ENCODE results near the gene ERBIN.
"Not testable (repeated sequence)": the region's sequence is repeated elsewhere in the genome, so short reads cannot be mapped to it uniquely, and the experiment has no call there.

The ERBIN gene

DNA sequence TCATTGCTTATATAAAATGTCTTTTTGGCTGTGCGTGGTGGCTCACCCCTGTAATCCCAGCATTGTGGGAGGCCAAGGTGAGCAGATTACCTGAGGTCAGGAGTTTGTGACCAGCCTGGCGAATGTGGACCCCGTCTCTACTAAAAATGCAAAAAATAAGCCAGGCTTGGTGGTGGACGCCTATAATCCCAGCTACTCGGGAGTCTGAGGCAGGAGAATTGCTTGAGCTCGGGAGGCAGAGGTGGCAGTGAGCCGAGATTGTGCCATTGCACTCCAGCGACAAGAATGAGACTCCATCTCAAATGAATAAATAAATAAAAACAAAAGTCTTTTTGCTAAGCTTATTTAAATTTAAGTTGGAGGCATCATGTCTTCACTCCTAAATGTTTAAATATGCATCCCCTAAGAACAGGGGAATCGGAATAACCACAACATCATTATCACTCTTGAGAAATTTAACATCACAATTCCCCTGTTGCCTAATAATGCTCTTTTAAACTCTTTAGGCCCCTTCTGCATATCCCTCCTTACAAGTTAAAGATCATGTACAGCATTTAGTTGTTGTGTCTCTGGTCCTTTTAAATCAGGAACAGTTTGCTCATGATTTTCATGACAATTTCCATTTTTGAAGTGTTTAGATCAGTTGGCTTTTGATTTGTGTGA is 72.8 kb downstream of the ERBIN start:
- no peak for DNase-seq (ENCODE audit: low read depth in 2 of 2, low spot score in 1 of 2)

DNA sequence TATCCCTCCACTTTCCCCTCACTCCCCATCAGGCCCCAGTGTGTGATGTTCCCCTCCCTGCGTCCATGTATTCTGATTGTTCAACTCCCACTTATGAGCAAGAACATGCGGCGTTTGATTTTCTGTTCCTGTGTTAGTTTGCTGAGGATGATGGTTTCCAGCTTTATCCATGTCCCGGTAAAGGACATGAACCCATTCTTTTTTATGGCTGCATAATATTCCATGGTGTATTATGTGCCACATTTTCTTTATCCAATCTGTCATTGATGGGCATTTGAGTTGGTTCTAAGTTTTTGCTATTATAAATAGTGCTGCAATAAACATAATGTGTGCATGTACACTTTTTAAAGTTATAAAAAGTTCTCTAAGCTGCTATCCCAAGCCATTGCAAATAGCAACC is 75.6 kb downstream of the ERBIN start:
- DNase-seq (ENCODE audit: low read depth in 2 of 2, low spot score in 1 of 2): no peak

DNA sequence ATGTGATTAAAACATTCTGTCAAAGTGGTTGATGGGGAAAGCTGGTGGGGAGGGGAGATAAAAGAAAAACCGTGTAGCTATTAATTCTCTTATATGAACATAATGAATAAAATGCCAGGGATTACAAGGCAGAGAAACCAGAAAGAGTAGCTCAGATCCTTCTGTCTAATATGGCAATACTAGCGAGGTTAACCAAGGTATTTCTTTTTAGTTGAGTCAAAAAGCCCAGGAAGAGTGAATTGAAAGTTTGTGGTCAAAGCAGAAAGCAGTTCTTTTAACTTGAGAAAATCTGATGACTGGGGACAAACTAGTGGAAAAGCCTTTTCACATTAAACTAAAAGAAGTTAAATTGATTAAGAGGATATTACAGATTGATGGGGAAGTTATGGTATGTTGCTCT is 76.0 kb downstream of the ERBIN start:
- no peak for DNase-seq (ENCODE audit: low read depth in 2 of 2, low spot score in 1 of 2)

DNA sequence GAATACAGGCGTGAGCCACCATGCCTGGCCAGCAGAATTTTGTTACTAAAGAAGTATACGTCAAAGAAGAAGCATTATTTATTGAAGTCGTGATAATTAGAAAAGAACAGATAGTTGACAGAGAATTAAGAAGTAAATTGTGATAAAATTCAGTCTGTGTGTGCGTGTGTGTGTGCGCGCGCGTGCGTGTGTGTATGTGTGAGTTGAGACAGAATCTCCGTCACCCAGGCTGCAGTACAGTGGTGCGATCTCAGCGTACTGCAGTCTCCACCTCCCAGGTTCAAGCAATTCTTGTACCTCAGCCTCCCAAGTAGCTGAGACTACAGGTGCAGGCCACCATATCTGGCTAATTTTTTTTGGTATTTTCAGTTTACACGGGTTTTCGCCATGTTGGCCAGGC is 77.8 kb downstream of the ERBIN start:
- DNase-seq (ENCODE audit: low read depth in 2 of 2, low spot score in 1 of 2): no peak

DNA sequence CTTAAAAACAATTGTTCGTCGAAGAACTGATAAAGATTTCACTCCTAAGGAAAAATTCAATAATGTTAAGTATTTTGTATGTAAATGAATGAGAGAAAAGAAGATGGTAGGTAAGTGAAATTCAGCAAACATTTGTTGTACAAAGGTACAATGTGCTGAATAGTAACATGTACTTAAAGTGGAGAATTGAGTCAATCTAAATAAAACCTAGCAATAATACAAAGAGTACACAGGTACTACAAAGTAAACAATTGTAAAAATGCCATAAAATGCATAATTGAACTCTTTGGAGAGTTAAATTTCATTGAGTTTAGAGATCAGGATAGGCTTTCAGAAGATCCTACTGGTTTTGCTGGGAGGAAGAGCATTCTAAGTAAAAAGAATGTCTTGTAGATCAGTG is 82.9 kb downstream of the ERBIN start:
- no peak for DNase-seq (ENCODE audit: low read depth in 2 of 2, low spot score in 1 of 2)

DNA sequence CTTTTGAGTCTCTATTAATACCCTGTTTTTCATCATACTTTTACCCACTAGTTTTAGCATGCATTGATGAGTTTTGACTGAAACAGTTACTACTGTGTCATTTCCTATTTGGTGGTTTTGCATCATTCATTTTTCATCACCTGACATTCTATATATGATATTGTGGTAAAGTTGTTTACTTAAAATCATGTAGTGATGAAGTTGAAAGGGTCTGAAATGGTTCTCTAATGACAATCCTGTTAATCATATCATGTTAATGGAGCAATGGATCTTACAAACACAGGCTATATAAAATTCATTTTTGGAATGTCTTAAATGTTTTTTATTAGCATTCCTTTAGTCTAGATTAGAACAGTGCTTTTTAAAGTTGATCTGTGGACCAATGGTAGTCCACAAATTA is 84.1 kb downstream of the ERBIN start:
- no peak for DNase-seq (ENCODE audit: low read depth in 2 of 2, low spot score in 1 of 2)

DNA sequence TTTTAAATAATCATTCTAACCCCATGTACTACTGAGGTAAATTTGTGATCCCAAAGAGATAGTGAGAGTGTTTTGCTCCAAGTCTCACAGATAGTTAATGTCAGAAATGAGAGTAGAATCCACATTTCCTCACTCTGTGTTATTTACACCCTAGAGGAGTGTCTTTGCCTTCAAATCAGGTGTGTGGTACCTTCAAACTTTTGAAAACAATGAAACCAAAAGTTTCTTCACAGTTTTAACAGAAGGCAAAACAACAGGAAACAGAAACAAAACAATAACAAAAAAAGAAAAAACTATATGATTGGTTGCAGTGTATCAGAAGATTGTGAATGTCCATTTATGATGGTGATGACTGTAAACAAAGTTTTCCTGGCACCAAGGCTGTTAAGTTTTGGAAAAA is 85.9 kb downstream of the ERBIN start:
- DNase-seq (ENCODE audit: low read depth in 2 of 2, low spot score in 1 of 2): no peak

DNA sequence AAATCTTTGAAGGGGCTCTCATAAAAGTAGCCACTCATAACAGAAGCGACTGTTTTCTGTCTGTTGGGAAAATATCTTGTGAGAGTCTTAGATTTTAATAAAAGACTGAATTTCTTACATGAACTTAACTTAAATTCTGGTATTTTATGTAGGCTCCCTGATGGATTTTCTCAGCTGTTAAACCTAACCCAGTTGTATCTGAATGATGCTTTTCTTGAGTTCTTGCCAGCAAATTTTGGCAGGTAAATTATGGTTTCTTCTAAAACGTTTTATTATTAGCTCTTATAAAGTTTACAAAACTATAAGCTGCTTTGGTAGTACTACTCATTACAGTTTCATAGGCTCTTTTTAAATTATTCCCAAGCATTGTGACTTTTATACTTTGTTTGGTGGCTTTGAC is 87.0 kb downstream of the ERBIN start:
- DNase-seq (ENCODE audit: low read depth in 2 of 2, low spot score in 1 of 2): no peak

DNA sequence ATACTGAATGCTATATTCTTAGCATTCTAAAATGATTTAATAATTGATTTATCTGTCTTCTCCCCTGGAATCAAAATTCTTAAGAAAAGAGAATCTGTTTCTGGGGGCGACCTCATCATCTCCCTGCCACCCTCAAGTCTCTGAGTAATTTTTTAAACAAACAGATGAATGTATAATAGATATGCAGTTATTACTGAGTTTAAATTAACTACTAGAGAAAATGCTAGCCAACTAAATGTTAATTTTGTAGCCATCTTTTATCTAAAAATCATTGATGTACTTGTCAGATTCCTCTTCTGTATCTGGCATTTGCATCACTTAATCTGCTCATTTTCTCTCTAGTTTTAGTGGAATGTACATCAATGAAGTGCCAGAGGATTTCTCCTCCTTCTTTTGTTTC is 87.5 kb downstream of the ERBIN start:
- DNase-seq (ENCODE audit: low read depth in 2 of 2, low spot score in 1 of 2): no peak

DNA sequence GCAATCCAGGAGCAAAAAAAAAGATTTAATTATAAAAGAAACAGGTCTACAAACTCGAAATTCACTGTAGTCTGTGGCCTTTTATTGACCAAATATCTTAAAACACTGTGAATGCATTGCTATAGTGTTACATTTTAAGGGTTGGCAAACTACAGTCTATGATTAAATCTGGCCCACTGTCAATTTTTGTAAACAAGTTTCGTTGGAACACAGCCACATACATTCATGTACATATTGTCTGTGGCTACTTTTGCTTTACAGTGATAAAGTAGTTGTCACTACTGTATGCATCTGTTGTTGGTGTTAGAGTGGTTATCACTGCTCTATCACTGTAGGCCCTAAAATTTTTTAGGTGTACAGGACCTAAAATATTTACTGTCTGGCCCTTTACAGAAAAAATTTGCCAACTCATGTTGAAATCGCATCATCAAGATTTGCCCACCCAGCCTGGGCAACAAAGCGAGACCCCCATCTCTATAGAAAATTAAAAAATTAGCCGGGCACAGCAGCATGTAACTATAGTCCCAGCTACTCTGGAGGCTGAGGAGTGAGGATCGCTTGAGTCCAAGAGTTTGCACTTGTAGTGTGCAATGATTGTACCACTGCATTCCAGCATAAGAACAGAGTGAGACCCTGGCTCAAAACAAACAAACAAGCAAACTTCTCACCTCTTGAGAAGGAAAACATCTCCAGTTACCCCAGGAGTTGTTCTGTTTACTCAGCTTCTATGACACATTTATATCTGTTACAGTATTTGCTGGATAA is 89.0 kb downstream of the ERBIN start:
- DNase-seq (ENCODE audit: low read depth in 2 of 2, low spot score in 1 of 2): no peak

DNA sequence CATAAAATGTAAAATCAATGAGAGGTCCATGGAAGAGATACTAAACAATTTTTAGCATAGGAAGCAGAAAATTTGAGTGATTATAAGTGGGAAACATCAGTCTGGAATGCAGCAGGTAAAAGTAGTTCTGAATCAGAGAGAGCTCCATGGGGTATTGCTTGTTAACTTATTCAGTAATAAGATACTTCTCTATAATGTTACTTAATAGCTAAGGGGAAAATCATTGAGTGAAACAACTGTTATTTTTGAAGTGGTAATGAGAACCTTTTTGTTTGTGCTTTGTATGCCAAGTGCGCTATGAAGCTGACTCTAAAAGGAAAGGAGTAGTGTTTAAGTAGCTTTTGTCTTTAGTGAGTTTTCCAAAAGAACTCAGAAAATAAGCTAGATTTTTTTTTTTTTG is 95.2 kb downstream of the ERBIN start:
- DNase-seq (ENCODE audit: low read depth in 2 of 2, low spot score in 1 of 2): no peak

DNA sequence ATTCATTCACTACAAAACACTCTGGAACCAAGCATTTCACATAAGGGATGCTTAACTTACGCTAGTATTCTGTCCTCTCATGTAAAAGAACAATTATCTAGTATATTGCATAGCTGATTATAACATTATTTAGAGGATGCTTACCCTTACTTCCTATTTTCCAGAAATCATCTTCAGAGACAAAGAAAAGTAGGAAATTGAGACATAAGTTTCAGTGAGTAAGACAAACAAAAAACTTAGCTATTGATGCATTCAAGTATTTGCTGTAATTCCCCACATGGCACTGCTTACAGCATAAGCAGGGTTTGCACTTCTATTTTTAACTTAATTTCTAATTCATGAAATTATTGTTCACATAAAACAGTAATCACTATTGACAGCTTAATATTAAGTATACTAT is 112.9 kb downstream of the ERBIN start:
- DNase-seq (ENCODE audit: low read depth in 2 of 2, low spot score in 1 of 2): no peak

DNA sequence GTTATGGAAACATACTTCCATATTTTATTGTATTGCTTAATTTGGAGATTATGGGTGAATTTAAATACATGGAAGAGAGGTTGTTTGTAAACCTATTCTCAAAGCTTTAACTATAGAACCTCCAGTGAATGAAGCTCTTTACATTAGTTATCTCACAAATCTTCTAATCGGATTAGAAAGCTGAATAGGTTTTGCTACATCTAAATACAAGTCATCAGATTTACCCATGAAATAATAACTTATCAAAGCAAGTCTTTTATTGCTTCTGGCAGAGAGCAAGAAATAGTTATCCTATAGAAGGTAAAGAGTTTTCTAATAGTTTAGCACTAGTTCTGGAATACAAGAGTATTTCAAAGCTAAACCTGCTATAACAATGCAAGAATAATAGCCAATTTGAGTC is 113.3 kb downstream of the ERBIN start:
- DNase-seq (ENCODE audit: low read depth in 2 of 2, low spot score in 1 of 2): no peak

DNA sequence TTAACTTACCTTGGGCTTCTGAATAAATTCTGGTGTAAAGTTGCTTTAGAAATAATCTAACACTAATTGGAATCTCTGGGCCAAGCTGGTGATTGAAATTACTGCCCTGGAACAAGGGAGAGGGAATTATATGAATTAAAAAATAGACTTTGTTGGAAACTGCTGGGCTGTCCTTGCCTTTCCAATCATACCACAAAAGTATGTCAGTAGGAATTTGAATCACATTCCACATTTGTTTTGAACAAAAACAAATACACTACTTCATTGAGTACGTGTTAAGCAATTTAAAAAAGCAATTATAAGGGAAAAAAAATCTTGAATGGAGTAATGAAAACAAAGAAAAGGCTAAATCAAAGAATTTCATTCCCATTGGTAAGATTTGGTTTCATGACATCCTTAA is 115.3 kb downstream of the ERBIN start:
- no peak for DNase-seq (ENCODE audit: low read depth in 2 of 2, low spot score in 1 of 2)

DNA sequence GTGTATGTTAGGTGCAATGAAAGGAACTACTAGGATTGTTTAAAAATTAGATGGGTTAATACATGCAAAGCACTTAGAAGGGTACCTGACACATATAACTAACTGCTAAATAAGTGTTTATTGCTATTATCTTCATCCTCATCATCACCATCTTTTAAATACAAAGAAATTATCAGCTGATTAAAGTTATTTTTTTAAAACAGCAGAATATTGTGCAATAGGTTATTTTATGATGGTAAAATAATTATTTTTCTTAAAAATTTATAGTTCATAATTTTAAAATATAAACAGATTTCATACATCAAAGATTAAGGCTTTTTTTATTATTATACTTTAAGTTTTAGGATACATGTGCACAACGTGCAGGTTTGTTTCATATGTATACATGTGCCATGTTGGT is 130.9 kb downstream of the ERBIN start:
- DNase-seq (ENCODE audit: low read depth in 2 of 2, low spot score in 1 of 2): no peak

DNA sequence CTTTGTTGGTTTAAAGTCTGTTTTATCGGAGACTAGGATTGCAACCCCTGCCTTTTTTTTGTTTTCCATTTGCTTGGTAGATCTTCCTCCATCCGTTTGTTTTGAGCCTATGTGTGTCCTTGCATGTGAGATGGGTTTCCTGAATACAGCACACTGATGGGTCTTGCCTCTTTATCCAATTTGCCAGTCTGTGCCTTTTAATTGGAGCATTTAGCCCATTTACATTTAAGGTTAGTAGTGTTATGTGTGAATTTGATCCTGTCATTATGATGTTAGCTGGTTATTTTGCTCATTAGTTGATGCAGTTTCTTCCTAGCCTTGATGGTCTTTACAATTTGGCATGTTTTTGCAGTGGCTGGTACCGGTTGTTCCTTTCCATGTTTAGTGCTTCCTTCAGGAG is 134.9 kb downstream of the ERBIN start:
- DNase-seq (ENCODE audit: low read depth in 2 of 2, low spot score in 1 of 2): not testable (repeated sequence)

DNA sequence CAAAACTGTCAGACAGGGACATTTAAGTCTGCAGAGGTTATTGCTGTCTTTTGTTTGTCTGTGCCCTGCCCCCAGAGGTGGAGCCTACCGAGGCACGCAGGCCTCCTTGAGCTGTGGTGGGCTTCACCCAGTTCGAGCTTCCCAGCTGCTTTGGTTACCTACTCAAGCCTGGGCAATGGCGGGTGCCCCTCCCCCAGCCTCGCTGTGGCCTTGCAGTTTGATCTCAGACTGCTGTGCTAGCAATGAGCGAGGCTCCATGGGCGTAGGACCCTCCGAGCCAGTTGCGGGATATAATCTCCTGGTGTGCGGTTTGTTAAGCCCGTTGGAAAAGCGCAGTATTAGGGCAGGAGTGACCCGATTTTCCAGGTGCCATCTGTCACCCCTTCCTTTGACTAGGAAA is 136.7 kb downstream of the ERBIN start:
- DNase-seq (ENCODE audit: low read depth in 2 of 2, low spot score in 1 of 2): not testable (repeated sequence)

DNA sequence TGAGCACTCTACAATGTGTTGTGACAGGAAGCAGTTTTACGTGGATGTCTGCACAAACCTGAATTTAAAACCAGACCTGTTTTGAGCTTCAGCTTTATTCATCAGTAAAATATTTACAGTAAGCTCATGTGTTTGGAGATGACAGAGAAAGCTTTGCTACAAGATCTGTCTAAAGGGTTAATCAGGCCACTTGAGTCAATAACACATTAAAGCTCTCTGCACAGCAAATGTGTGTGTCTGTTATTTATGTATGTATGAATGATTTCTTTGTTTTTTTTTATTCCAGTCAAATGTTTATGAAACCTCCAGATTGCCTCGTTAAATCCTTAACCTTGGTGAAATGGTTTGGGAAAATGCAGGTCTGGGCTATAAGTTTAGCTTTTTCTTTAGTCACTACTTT is 140.5 kb downstream of the ERBIN start:
- no peak for DNase-seq (ENCODE audit: low read depth in 2 of 2, low spot score in 1 of 2)

DNA sequence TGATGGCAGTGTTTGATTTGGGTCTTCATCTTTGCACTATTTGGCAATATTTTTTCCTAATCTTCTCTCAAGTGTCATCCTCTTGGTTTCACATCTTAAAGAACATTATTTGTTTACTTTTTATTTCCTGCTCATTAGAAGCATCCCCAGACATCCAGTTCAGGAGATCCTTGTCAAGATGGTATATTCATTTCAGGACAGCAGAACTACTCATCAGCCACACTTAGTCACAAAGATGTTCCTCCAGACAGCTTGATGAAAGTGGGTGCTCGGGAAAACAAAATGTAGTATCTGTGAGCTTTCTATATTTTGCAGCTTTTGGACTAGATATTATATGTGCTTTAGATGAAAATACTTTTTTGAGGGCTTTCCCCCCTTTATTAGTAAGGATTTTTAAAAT is 145.7 kb downstream of the ERBIN start:
- DNase-seq (ENCODE audit: low read depth in 2 of 2, low spot score in 1 of 2): no peak

DNA sequence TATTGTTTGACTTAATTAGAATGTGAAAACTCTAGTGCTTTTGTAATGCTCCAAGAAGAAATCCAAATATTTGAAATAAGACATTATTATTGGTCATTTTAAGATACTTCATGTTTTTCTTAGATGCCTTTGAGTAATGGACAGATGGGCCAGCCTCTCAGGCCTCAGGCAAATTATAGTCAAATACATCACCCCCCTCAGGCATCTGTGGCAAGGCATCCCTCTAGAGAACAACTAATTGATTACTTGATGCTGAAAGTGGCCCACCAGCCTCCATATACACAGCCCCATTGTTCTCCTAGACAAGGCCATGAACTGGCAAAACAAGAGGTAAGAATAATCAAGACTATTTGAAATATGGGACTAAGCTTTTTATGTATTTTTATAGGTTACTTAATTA is 148.5 kb downstream of the ERBIN start:
- no peak for DNase-seq (ENCODE audit: low read depth in 2 of 2, low spot score in 1 of 2)

DNA sequence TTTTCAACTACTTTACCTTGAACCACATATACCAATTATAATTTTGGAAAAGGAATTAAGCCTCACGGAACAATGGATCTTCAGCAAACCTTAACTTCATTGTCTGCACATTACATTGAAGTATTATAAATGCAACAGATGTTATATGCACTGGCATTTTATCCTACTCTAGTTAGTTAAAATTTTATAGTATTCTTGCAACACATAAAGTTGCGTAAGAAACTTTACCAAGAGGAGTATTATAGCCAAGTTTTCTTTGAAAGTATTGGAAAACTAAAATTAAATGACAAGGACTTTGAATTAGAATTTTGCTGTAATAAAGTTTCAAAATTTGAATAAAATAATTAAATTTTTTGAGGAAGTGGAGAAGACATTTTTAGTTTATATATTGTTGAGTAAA is 154.3 kb downstream of the ERBIN start:
- no peak for DNase-seq (ENCODE audit: low read depth in 2 of 2, low spot score in 1 of 2)

DNA sequence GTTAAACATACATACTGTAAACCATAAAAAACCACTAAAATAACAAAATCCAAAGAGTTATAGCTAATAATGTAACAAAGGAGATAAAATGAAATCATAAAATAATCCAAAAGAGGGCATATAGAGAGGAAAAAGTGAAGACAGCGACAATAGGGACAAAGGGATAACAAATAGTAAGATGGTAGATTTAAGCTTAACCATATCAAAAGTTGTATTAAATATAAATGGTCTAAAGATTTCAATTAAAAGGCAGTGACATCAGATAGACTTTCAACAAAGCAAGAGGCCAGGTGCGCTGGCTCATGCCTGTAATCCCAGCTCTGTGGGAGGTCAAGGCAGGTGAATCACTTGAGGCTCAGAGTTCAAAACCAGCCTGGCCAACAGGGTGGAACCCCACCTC is 163.0 kb downstream of the ERBIN start:
- no peak for DNase-seq (ENCODE audit: low read depth in 2 of 2, low spot score in 1 of 2)

DNA sequence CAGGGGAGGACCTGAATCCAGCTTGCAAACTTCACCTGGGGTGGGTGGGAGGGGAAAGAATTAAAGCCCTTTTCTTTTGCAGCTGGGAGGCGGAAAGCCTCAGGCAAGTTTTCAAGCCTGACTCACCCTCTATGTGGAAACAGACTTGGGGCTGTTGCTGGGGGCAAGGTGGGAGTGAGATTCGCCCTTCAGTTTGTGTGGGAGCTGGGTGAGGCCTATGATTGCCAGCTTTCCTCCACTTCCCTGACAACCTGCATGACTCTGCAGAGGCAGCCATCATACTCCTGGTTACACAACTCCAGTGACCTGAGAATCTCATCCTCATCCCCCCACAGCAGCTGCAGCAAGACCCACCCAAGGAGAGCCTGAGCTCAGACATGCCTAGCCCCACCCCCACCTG is 174.5 kb downstream of the ERBIN start:
- no peak for DNase-seq (ENCODE audit: low read depth in 2 of 2, low spot score in 1 of 2)

Data from stimulated activated CD8-positive, alpha-beta memory T cell treated with anti-CD3 and anti-CD28 coated beads, Interleukin-4, amount 100 ng/mL, for 4 hours (primary cell).